Osteocyte (in vitro differentiated cells): Measurements from ENCODE around the gene CFAP61. TPM values are rescaled to one million over a fixed set of nuclear protein-coding genes. Genes with fewer than 3 reads are reported as not detected.

Experiments used
- DNase-seq: peaks from one replicate; pipeline ENCODE4 v3.0.0; 2021; ENCODE audit warnings: mixed read lengths; ENCODE audit not compliant: unreplicated experiment; ENCODE audit errors: extremely low spot score
- H3K27ac Mint-ChIP-seq: one replicate; pipeline ENCODE4 v1.8.0; 2021; ENCODE audit warnings: mild to moderate bottlenecking, mixed read lengths; ENCODE audit not compliant: unreplicated experiment
- H3K27me3 Mint-ChIP-seq: one replicate; pipeline ENCODE4 v1.8.0; 2021; ENCODE audit warnings: mixed read lengths; ENCODE audit not compliant: unreplicated experiment
- H3K36me3 Mint-ChIP-seq: one replicate; pipeline ENCODE4 v1.8.0; 2021; ENCODE audit warnings: mixed read lengths; ENCODE audit not compliant: unreplicated experiment
- H3K4me1 Mint-ChIP-seq: one replicate; pipeline ENCODE4 v1.8.0; 2021; ENCODE audit warnings: mixed read lengths; ENCODE audit not compliant: unreplicated experiment
- H3K4me3 Mint-ChIP-seq: one replicate; pipeline ENCODE4 v1.8.0; 2021; ENCODE audit warnings: mild to moderate bottlenecking, moderate library complexity, mixed read lengths; ENCODE audit not compliant: unreplicated experiment
- H3K9me3 Mint-ChIP-seq: one replicate; pipeline ENCODE4 v1.8.0; 2021; ENCODE audit warnings: mixed read lengths; ENCODE audit not compliant: unreplicated experiment
- total RNA-seq: library from RNA; stranded (reverse); gene quantifications from 2 replicates; pipeline ENCODE4 v1.2.1, GENCODE V29; 2021
- TF ChIP-seq, protein P1 (sequence below): fragments of 200-600 bp; sonication (generic); IDR thresholded peaks from 2 replicates; pipeline ENCODE4 v1.5.0; 2021; ENCODE audit warnings: antibody characterized with exemption, mild to moderate bottlenecking, moderate library complexity

Gene CFAP61
- total RNA-seq, 1 donor from 2014 or later = not detected

DNA sequence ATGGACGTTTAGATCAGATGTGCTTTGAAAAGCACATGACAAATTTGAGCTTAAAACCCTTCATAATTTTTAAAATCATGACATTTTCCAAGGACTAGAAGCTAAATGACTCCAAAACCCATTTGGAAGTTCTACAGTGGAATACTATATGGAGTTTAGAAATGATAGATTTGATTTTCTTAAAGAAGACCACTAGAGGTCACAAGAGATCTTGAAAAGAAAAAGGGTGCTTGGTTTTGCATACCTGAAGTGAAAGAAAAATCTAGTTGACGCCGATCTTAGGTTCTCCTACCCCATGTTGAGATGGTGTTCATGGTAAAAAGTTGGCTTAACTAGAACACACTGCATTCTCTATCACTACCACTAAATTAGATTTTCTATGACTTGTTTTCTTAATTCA, 31.5 kb downstream of the CFAP61 start:
- TF ChIP-seq, protein P1, sequence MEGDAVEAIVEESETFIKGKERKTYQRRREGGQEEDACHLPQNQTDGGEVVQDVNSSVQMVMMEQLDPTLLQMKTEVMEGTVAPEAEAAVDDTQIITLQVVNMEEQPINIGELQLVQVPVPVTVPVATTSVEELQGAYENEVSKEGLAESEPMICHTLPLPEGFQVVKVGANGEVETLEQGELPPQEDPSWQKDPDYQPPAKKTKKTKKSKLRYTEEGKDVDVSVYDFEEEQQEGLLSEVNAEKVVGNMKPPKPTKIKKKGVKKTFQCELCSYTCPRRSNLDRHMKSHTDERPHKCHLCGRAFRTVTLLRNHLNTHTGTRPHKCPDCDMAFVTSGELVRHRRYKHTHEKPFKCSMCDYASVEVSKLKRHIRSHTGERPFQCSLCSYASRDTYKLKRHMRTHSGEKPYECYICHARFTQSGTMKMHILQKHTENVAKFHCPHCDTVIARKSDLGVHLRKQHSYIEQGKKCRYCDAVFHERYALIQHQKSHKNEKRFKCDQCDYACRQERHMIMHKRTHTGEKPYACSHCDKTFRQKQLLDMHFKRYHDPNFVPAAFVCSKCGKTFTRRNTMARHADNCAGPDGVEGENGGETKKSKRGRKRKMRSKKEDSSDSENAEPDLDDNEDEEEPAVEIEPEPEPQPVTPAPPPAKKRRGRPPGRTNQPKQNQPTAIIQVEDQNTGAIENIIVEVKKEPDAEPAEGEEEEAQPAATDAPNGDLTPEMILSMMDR = peak; percentile 65
- no peak overlapping the region for H3K4me3 Mint-ChIP-seq
- no peaks in the 10 kb centered on the region for H3K4me1 Mint-ChIP-seq
- no peak overlapping the region for H3K27ac Mint-ChIP-seq
- no peaks in the 10 kb centered on the region for H3K9me3 Mint-ChIP-seq
- H3K36me3 Mint-ChIP-seq = no peaks in the 10 kb centered on the region
- DNase-seq = no peak
- peaks cover 45% of the 10 kb centered on the region for H3K27me3 Mint-ChIP-seq

DNA sequence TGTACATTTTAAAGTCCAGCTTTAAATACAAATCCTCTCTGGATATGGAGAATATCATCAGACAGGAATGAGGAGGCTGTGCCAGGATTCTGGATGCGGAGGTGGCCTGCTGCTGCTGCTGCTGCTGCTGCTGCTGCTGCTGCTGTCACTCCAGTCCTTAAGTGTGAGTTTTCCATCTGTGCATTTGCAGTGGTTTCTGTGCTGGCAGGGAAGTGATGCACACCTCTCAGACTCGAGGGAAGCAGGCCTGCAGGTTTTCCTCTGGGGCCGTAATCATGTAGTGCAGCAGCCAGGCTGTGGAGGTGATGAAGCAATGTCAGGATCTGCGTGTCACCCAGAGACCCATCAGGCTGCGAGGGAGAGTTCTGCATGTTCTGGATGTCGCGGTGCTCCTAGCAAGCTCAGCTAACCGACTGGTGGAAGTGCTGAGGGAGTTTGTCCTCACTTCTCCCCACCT, 32.0 kb downstream of the CFAP61 start:
- TF ChIP-seq, protein P1 = no peak
- Mint-ChIP-seq H3K9me3 (no peaks in the 10 kb centered on the region), H3K4me1 (no peaks in the 10 kb centered on the region), H3K27ac (no peak overlapping the region), H3K36me3 (no peaks in the 10 kb centered on the region), H3K4me3 (no peak overlapping the region), H3K27me3 (peaks cover 41% of the 10 kb centered on the region)
- DNase-seq = no peak

DNA sequence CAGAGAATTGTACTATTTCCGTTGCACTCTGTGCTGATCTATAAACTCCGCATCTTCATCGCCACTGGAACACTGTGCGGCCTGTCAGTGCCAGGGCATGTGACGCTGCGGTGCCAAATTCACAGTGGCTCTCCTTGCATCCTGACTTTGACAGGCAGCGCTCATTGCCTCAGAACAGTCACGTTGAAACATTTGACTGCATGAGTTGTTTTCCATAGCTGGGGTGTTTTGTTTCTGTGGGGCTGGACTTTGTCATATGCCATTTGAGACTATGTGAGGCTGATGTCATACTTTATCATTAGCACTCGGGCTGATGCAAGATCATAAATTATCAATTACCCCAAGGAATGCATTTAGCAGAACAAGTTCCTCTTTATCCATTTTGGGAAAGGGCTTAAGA, 32.7 kb downstream of the CFAP61 start:
- Mint-ChIP-seq H3K4me1 (no peaks in the 10 kb centered on the region), H3K27ac (no peak overlapping the region), H3K36me3 (no peaks in the 10 kb centered on the region), H3K4me3 (no peak overlapping the region), H3K9me3 (no peaks in the 10 kb centered on the region), H3K27me3 (peaks cover 41% of the 10 kb centered on the region)
- DNase-seq = no peak
- TF ChIP-seq, protein P1 = no peak

DNA sequence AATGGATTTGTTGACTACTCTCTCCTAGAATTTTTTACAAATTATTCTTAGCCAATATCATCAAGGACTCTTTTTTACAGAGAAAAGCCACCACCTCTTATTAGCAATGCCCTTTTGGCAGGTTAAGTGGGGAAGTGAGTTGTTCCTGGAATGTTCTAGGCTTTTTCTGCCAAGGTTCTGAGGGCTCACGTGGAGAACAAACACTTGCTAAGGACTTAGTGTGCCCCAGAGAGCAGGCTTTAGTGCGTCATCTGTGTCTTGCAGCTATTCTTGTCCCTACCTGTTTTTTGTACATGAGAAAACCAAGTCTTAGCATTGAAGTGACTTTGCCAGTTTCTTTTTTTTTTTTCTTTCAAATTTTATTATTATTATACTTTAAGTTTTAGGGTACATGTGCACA, 33.5 kb downstream of the CFAP61 start:
- TF ChIP-seq, protein P1 = no peak
- peaks cover 38% of the 10 kb centered on the region for H3K27me3 Mint-ChIP-seq
- H3K9me3 Mint-ChIP-seq = no peaks in the 10 kb centered on the region
- no peak overlapping the region for H3K4me3 Mint-ChIP-seq
- no peak for DNase-seq
- no peak overlapping the region for H3K27ac Mint-ChIP-seq
- H3K4me1 Mint-ChIP-seq = no peaks in the 10 kb centered on the region
- no peaks in the 10 kb centered on the region for H3K36me3 Mint-ChIP-seq

DNA sequence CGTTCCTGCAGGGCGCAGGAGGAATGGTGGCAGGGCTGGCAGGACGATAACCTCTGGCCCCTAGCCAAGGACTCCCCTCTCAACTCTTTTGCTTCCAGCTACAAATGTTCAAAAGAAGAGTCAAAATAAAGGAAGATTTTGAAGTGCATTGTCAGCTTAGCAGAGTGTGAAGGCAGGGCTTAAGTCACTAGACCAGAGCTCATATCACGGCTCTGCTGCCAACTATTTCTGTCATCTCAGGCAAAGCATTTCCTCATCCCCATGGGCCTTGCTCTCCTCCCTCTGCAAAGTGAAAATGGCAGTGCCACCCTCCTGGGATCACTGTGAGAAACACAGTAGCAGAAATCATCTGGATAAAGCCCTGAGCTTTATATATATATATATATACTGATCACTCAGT, 36.7 kb downstream of the CFAP61 start:
- TF ChIP-seq, protein P1 = no peak
- Mint-ChIP-seq H3K4me1 (no peaks in the 10 kb centered on the region), H3K27ac (no peak overlapping the region), H3K4me3 (no peak overlapping the region), H3K36me3 (no peaks in the 10 kb centered on the region), H3K27me3 (peaks cover 25% of the 10 kb centered on the region), H3K9me3 (no peaks in the 10 kb centered on the region)
- DNase-seq = no peak
